NOMO-1 (cell line): ENCODE measurements around the gene CHRNA5.

Source experiments
- DNase-seq, 2 experiments: peaks; one replicate each; lab custom pipeline; 2025; ENCODE audit not compliant: unreplicated experiment in 2 of 2; lab: John Stamatoyannopoulos, UW

The CHRNA5 gene

DNA sequence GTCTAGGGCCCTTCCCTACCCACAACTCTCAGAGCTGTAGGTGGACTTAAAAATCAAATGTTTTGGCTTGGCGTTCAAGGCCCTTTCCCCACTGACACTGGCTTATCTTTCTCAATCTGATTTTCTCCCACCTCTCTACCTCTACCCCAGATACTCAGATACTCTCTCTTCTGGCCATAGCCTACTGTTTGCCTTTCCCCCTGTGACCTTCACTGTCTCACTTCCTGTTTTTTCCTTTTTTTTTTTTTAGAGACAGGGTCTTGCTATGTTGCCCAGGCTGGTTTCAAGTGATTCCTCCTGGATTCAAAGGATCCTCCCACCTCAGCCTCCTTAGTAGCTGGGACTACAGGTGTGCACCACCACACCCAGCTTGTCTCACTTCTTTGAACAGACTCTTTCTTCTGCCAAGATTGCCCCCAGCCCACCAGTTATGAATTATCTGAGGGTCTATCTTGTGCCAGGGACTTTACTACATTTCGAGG lies 71.1 kb downstream of the CHRNA5 start:
- DNase-seq: no peak

DNA sequence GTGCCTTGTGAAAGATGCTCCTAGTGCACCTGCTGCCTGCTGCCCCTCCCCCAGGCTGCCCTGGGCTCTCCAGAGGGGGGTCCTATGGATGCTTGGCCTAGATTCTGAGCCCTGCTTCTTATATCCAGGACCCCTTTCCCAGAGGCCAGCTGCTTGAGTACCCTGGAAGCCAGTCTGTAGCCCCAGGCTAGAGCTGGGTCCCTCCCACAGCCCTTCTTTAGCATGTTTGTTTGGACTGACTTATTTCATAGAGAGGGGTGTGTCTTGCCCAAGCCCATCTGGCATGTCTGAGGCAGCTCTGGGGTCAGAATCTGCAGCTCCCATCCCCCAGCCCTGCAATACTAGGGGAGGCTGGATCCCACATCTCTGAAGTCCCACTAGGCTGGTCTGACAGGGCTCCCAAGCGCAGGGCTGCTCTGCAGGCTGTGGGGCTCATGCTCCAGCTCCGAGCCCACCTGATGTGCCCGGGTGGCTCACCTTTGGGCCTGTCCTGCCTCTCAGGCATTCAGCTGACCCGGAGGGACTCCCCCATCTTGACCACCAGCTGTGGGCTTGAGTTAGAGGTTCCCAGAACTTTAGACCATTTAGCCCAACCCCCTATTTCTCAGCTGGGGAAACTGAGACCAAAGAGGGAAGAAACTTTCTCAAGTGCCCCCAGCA lies 72.6 kb downstream of the CHRNA5 start:
- DNase-seq: no peak

DNA sequence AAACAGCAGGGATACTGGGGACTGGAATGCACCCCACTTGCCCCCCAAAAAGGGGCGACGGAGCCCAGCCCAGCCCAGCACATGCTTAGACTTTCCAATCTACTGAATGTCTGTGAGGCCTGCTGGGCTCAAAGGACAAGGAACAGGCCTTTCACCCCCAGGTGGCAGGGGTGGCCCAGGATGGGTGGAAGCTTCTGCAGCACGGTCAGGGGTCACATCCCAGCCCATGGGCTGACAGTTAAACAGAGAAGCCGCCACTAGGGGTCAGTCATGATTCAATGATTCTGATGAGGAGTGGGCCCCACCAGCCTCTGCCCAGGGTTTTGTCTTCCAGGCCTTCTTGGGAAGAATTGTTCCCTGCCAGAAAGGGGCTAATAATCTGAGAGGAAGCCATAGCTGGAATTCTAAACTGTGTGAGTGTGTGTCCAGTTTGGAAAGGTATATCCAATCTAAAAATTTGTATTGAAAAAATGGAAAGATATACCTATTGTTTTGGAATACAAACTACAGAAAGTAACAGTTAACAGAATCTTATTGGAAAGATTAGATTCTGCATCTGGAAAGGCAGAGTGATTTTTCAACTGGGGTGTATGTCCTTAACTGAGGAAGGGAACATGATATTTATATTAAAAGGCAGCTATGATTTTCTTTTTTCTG lies 73.5 kb downstream of the CHRNA5 start:
- peak; percentile 31 to 32 for DNase-seq

DNA sequence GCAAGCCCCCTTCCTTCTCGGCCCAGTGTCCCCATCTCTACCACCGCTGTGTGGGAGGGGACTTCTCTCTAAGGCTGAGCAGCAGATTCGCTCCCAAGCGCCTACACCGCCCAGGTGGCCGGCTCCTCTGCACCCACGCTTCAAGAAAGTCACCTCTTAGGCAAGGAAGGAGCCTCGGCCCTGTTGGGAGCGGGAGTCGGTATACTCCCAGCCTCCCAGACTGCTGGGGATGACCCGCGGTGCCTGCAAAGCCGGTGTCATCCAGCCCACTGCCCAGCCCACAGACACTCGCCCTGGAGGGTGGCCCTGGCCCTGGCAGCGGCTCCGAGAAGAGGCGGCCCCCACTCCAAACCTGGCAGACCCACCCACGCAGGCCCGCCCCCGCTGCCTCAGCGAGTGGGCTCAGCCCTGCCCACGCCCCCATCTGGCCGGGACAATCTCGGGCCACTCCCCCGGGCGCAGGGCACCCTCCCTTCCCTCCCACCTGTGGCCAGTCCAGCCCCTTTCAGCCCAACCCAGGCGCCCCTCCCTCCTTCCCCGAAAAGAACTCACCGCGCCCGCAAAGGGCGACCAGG lies 75.3 kb downstream of the CHRNA5 start:
- no peak for DNase-seq

DNA sequence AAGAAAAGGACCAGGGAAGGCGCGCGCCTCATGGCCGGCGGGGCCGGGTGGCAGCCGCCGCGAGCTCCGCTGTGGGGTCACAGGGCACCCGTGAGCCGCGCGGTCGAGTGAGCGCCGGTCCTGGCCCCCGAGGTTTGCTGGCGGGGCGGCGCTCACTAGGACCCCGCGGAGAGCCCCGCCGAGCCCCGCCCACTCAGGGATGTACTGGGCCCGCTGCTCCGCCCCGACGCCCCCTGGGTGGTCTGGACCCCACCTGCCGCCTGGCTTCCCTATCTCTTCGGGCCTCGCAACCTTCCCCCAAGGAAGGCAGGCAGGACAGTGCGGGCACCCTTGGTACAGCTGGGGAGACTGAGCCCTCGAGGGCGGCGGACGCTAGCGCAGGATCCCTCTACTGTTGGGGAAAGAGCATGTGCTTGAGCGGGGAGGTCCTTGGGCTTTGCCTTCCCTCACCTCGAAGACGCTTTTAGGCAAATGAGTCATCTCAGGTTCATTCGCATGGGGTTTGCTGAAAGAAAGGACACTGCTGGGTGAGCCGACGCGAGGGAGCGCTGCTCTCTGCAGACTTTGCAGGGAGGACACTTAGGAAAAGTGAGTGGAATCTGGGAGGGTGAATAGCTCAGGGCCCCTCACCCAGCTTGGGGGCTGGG lies 75.9 kb downstream of the CHRNA5 start, which contains the start of gene CHRNB4:
Gene CHRNB4 (minus strand): TSS at position 109 of the 647 bp plus-strand sequence. CDS start 77 bp downstream, at position 32.
- DNase-seq: no peak

DNA sequence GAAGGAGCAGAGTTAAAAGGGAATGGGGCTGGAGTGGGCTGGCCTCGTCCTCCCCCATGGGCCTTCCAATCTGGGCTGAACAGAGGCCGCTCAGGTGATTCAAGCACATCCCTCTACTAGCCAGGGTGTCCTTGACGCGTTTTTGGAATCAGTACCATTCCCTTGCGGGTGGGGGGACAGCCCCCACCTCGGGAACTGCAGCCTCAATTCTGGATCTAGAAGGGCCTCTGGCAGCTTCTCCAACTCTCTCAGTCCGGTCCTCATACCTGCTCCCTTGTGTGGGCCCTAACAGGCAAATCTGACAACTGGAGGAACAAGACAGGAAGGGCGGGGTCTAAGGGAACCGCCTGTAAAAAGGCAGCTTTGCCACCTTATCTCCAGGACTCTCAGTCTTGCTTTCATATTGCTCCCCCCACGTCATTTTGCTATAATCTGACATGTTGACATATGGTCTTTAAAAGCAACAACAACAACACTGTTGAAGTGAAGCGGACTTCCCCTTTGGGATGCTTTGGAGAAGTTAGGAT lies 76.5 kb downstream of the CHRNA5 start:
- DNase-seq: no peak

DNA sequence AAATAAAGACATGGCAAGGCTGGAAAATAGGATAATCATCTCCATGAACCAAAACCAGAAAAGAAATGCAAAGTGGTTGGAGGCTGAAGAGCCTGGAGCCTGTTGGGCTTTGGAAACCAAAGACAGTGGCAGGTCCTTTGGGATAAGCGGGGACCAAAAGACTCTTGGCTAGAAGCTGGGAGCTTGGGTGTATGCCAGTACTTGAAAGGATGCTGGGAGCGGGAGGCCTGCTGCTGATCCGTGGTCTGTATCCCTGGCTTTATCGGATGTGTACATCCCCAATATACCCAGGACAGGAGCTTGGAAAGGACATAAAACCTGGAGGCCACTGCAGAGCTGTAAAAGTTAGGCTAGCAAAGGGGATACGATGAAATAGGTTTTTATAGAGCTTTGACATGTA lies 77.0 kb downstream of the CHRNA5 start:
- no peak for DNase-seq
